WTC11 (cell line): ENCODE results near the gene PREX1. TPM values are rescaled to one million over a fixed set of nuclear protein-coding genes. Genes with fewer than 3 reads are reported as not detected.

ENCODE experiments used
- ATAC-seq: fragments of 200-7000 bp; cut with Tn5 transposase; 2 replicates; pipeline ENCODE4 v1.10.0; 2021; ENCODE audit warnings: mild to moderate bottlenecking, moderate library complexity
- CTCF ChIA-PET: fragments of 300-600 bp; sonication (Branson Sonifier 250); formaldehyde crosslinking; loops from one replicate; lab custom pipeline; 2021; ENCODE audit warnings: antibody characterized with exemption; lab: Charles Lee
- POLR2A ChIA-PET: fragments of 350-600 bp; sonication (Branson Sonifier 250); formaldehyde crosslinking; loops from one replicate; lab custom pipeline; 2021; ENCODE audit warnings: antibody characterized with exemption; lab: Charles Lee
- DNase-seq: peaks from one replicate; pipeline ENCODE4 v3.0.0; 2021; ENCODE audit warnings: low spot score
- H3K27ac Mint-ChIP-seq: 2 replicates; pipeline ENCODE4 v1.8.0; 2021; ENCODE audit warnings: mixed read lengths
- H3K27me3 Mint-ChIP-seq: 2 replicates; pipeline ENCODE4 v1.8.0; 2021; ENCODE audit warnings: low read depth, mild to moderate bottlenecking, moderate library complexity, mixed read lengths
- H3K36me3 Mint-ChIP-seq: 2 replicates; pipeline ENCODE4 v1.8.0; 2021; ENCODE audit warnings: mixed read lengths
- H3K4me1 Mint-ChIP-seq: 2 replicates; pipeline ENCODE4 v1.8.0; 2022; ENCODE audit warnings: mixed read lengths
- H3K4me3 Mint-ChIP-seq: 2 replicates; pipeline ENCODE4 v1.8.0; 2021; ENCODE audit warnings: mild to moderate bottlenecking, moderate library complexity, mixed read lengths
- H3K9me3 Mint-ChIP-seq: 2 replicates; pipeline ENCODE4 v1.8.0; 2021; ENCODE audit warnings: mixed read lengths
- CREM ChIP-seq: sonication (generic); formaldehyde crosslinking; IDR thresholded peaks from 2 replicates; pipeline ENCODE4 v1.8.1; 2022; ENCODE audit warnings: mild to moderate bottlenecking, missing genetic modification reagents, moderate library complexity
- FOXJ3 ChIP-seq: sonication (generic); formaldehyde crosslinking; IDR thresholded peaks from 2 replicates; pipeline ENCODE4 v1.9.0; 2021; ENCODE audit warnings: missing genetic modification reagents, mild to moderate bottlenecking, borderline replicate concordance
- GRHL2 ChIP-seq: fragments of 250-450 bp; sonication (Bioruptor Pico); IDR thresholded peaks from 2 replicates; pipeline ENCODE4 v1.8.0; 2022; ENCODE audit warnings: mild to moderate bottlenecking, moderate library complexity; ENCODE audit not compliant: insufficient replicate concordance, severe bottlenecking
- GTF2I ChIP-seq: fragments of 250-450 bp; sonication (Bioruptor Pico); conservative IDR thresholded peaks from 2 replicates; pipeline ENCODE4 v1.4.0; 2021; ENCODE audit warnings: mild to moderate bottlenecking
- HMGXB4 ChIP-seq: sonication (generic); formaldehyde crosslinking; IDR thresholded peaks from 2 replicates; pipeline ENCODE4 v1.8.1; 2023; ENCODE audit warnings: mild to moderate bottlenecking, moderate library complexity, missing genetic modification reagents
- KAT7 ChIP-seq: sonication (generic); formaldehyde crosslinking; IDR thresholded peaks from 2 replicates; pipeline ENCODE4 v1.8.1; 2023; ENCODE audit warnings: missing genetic modification reagents, mild to moderate bottlenecking, borderline replicate concordance
- MXD4 ChIP-seq: fragments of 250-450 bp; sonication (Bioruptor Pico); IDR thresholded peaks from 2 replicates; pipeline ENCODE4 v1.8.0; 2021; ENCODE audit warnings: mild to moderate bottlenecking, moderate library complexity, borderline replicate concordance
- NFYB ChIP-seq: sonication (generic); formaldehyde crosslinking; conservative IDR thresholded peaks from 2 replicates; pipeline ENCODE4 v1.8.0; 2022; ENCODE audit warnings: low read depth, missing genetic modification reagents
- RELA ChIP-seq: sonication (generic); formaldehyde crosslinking; IDR thresholded peaks from 2 replicates; pipeline ENCODE4 v1.8.1; 2022; ENCODE audit warnings: missing genetic modification reagents, mild to moderate bottlenecking, borderline replicate concordance
- ZBTB21 ChIP-seq: sonication (generic); formaldehyde crosslinking; IDR thresholded peaks from 2 replicates; pipeline ENCODE4 v1.8.1; 2023; ENCODE audit warnings: mild to moderate bottlenecking, missing genetic modification reagents, borderline replicate concordance
- ZNF121 ChIP-seq: sonication (generic); formaldehyde crosslinking; IDR thresholded peaks from 2 replicates; pipeline ENCODE4 v1.8.0; 2023; ENCODE audit warnings: missing genetic modification reagents
- ZNF263 ChIP-seq: sonication (generic); formaldehyde crosslinking; IDR thresholded peaks from 2 replicates; pipeline ENCODE4 v1.8.1; 2022; ENCODE audit warnings: low read depth, mild to moderate bottlenecking, moderate library complexity, missing genetic modification reagents
- ZNF317 ChIP-seq: sonication (generic); formaldehyde crosslinking; IDR thresholded peaks from 2 replicates; pipeline ENCODE4 v1.8.1; 2023; ENCODE audit warnings: low read depth, mild to moderate bottlenecking, moderate library complexity, missing genetic modification reagents, borderline replicate concordance
- ZNF671 ChIP-seq: fragments of 250-450 bp; sonication (Bioruptor Pico); IDR thresholded peaks from 2 replicates; pipeline ENCODE4 v1.8.0; 2021; ENCODE audit warnings: mild to moderate bottlenecking
- ZSCAN18 ChIP-seq: fragments of 250-450 bp; sonication (Bioruptor Pico); IDR thresholded peaks from 2 replicates; pipeline ENCODE4 v2.1.2; 2022; ENCODE audit warnings: mild to moderate bottlenecking, moderate library complexity
- total RNA-seq: library from RNA; stranded (reverse); gene quantifications from 3 replicates; pipeline ENCODE4 v1.2.3, GENCODE V29; 2021
- TF ChIP-seq, protein P1 (sequence below): sonication (generic); formaldehyde crosslinking; IDR thresholded peaks from 2 replicates; pipeline ENCODE4 v1.8.0; 2023; ENCODE audit warnings: mild to moderate bottlenecking, missing genetic modification reagents
- TF ChIP-seq, protein P2 (sequence below): fragments of 250-450 bp; sonication (Bioruptor Pico); IDR thresholded peaks from 2 replicates; pipeline ENCODE4 v1.9.0; 2021; ENCODE audit warnings: mild to moderate bottlenecking

The PREX1 gene
- total RNA-seq, 1 experiment from 2014 or later = 17.3 TPM

DNA sequence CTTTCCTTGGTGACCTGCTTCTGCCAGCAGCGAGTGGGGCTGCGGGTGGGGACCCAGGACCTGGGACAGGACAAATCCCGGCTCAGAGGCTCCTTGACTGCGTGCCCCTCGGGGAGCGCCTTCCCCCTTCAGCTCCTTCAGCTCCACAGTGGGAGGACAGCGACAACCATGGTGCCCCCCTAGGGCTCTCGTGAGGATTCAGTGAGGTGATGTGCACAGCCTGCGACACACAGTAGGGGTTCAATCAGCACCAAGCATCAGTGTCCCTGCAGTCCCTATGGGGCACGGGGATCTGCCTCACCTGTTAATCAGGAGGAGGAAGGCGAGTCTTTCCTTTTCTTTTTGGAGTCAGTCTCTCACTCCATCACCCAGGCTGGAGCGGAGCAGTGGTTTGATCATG is 209.2 kb downstream of the PREX1 start:
- H3K4me1 Mint-ChIP-seq = 0 out of 2 replicates have a peak, but pooled peaks cover 5% of the 10 kb centered on the region
- no peak overlapping the region for H3K27ac Mint-ChIP-seq
- TF ChIP-seq, protein P1, sequence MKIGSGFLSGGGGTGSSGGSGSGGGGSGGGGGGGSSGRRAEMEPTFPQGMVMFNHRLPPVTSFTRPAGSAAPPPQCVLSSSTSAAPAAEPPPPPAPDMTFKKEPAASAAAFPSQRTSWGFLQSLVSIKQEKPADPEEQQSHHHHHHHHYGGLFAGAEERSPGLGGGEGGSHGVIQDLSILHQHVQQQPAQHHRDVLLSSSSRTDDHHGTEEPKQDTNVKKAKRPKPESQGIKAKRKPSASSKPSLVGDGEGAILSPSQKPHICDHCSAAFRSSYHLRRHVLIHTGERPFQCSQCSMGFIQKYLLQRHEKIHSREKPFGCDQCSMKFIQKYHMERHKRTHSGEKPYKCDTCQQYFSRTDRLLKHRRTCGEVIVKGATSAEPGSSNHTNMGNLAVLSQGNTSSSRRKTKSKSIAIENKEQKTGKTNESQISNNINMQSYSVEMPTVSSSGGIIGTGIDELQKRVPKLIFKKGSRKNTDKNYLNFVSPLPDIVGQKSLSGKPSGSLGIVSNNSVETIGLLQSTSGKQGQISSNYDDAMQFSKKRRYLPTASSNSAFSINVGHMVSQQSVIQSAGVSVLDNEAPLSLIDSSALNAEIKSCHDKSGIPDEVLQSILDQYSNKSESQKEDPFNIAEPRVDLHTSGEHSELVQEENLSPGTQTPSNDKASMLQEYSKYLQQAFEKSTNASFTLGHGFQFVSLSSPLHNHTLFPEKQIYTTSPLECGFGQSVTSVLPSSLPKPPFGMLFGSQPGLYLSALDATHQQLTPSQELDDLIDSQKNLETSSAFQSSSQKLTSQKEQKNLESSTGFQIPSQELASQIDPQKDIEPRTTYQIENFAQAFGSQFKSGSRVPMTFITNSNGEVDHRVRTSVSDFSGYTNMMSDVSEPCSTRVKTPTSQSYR = no peak
- TF ChIP-seq, protein P2, sequence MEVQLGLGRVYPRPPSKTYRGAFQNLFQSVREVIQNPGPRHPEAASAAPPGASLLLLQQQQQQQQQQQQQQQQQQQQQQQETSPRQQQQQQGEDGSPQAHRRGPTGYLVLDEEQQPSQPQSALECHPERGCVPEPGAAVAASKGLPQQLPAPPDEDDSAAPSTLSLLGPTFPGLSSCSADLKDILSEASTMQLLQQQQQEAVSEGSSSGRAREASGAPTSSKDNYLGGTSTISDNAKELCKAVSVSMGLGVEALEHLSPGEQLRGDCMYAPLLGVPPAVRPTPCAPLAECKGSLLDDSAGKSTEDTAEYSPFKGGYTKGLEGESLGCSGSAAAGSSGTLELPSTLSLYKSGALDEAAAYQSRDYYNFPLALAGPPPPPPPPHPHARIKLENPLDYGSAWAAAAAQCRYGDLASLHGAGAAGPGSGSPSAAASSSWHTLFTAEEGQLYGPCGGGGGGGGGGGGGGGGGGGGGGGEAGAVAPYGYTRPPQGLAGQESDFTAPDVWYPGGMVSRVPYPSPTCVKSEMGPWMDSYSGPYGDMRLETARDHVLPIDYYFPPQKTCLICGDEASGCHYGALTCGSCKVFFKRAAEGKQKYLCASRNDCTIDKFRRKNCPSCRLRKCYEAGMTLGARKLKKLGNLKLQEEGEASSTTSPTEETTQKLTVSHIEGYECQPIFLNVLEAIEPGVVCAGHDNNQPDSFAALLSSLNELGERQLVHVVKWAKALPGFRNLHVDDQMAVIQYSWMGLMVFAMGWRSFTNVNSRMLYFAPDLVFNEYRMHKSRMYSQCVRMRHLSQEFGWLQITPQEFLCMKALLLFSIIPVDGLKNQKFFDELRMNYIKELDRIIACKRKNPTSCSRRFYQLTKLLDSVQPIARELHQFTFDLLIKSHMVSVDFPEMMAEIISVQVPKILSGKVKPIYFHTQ = no peak
- no peak for TF ChIP-seq ZNF263 (CRISPR knock-in tag)
- ChIA-PET POLR2A (no interaction called here), CTCF (no interaction called here)
- H3K36me3 Mint-ChIP-seq = no peaks in the 10 kb centered on the region
- no peaks in the 10 kb centered on the region; the same call in 1 of the 2 replicates for H3K27me3 Mint-ChIP-seq
- ATAC-seq (no peak), DNase-seq (no peak)
- no peaks in the 10 kb centered on the region for H3K9me3 Mint-ChIP-seq
- H3K4me3 Mint-ChIP-seq = no peak overlapping the region

DNA sequence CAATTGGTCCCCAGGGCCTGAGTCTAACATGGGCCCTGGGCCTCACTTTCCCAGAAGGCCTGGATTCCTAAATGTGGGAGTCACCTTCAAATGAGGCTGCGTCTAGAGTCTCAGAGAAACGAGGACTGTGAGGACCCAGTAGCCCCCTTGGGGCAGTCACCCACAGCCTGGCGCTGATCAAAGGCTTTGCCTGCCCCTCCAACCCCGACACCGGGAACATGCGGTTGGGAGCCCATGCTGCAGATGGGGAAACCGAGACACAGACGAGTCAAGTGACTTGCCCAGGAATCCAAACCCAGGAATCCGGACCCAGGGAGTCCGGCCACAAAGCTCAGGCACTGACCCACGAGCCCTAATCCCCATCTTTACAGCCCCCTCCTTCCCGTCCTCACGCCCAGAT is 209.7 kb downstream of the PREX1 start:
- POLR2A ChIA-PET = no interaction called here
- CTCF ChIA-PET = no interaction called here
- no peak overlapping the region for H3K4me3 Mint-ChIP-seq
- no peaks in the 10 kb centered on the region; the same call in 1 of the 2 replicates for H3K27me3 Mint-ChIP-seq
- H3K4me1 Mint-ChIP-seq = 0 out of 2 replicates have a peak, but pooled peaks cover 5% of the 10 kb centered on the region
- no peak overlapping the region for H3K27ac Mint-ChIP-seq
- ATAC-seq (no peak), DNase-seq (no peak)
- no peaks in the 10 kb centered on the region for H3K9me3 Mint-ChIP-seq
- TF ChIP-seq ZNF671 = no peak
- TF ChIP-seq ZBTB21 = no peak
- TF ChIP-seq CREM (CRISPR knock-in tag) = no peak
- TF ChIP-seq HMGXB4 (CRISPR knock-in tag) = no peak
- TF ChIP-seq KAT7 (CRISPR knock-in tag) = no peak
- no peak for TF ChIP-seq GRHL2
- no peak for TF ChIP-seq NFYB (CRISPR knock-in tag)
- TF ChIP-seq RELA (CRISPR knock-in tag) = no peak
- no peak for TF ChIP-seq ZNF121 (CRISPR knock-in tag)
- no peak for TF ChIP-seq GTF2I
- TF ChIP-seq MXD4 (CRISPR knock-in tag) = no peak
- no peak for TF ChIP-seq FOXJ3 (CRISPR knock-in tag)
- no peak for TF ChIP-seq ZNF317
- no peak for TF ChIP-seq ZSCAN18 (CRISPR knock-in tag)
- H3K36me3 Mint-ChIP-seq = no peaks in the 10 kb centered on the region
